HG03354 (cell line): ENCODE data around the gene LRTM2.

ENCODE experiments used
- ATAC-seq: cut with Tn5 transposase; IDR thresholded peaks from one replicate; pipeline ENCODE4 v1.9.1; 2021; ENCODE audit warnings: mild to moderate bottlenecking; ENCODE audit not compliant: unreplicated experiment, poor library complexity, severe bottlenecking

Gene LRTM2

DNA sequence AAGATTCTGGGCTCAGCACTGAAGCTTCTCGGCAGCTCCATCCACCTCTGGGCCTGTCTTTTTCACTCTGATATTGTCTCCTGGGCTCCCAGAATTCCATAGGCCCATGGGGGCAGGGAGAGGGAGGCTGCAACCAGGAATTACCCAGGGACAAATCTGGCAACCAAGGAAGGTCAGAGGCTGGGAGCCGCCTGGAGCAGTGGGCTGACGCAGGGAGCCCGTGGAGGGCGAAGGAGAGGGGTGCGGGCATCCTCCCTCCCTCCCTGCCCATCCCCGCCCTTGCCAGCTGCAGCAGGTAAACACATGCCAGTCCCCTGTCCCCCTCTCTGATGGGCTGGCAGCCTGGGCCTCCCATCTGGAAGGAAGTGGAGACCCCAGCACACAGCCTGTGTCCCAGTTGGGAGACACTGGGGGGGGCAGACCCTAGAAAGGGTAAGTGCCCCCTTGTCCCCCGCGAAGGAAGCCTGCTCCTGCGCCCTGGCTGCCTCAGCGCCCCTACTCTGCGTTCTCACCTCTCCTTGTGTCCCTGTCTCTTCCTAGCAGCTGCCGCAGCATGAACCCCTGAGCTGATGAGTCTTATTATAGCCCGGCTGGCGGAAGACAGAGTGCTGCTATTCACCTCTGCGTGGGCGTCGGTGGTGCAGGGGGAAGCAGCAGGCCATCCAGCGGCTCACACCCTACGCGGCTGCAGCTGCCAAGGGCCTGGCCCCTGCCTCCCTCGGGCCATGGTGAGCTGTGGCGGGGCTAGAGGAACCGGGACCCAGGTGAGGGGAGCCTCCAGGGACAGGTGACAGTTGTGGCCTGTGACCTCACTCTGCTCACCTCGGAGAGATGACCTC lies 6.7 kb downstream of the LRTM2 start:
- no peak for ATAC-seq

DNA sequence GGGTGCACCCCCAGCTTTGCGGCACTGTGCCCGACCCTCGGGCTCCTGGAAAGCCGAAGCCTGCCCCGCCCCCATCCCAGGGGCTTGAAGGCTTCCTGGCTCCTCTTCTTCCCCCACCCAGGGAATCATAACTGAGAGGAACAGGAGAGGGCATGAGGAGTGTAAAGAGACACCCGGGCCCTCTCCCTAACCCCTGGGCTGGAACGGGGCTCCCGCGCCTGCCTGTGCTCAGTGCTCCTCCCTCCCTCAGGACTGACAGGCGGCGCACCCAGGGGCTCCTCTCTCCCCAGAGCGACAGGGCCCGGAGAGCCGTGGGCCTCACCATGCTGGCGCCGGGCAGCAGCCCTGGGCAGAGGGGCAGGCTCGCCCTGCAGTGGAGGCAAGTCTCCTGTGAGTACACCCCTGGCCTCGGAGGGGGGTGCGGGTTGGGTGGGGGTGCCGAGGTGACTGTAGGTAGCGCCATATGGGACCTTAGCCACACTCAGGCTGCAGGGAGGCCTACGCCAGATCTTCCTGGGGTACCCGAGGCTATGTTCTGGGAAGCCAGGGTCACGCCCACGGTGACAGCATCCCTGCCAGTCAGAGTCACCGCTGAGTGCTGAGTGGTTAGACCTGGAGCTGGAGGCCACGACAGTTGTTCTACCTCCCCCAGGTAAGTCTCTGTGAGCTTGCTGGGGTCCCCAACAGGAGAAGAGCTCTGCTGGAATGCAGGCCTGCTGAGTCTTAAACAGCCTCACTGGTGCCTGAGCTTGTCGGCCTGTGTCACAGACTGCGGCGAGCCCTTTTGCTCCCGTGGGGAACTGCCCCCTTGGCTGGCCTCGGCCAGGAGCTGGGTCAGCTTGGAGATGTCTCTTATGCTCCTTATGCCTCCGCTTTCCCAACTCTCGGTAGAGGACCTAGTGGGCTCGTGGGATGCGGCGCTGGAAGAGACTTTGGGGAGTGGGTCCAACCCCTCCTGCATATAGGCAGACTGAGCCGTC lies 7.8 kb downstream of the LRTM2 start:
- ATAC-seq: no peak

DNA sequence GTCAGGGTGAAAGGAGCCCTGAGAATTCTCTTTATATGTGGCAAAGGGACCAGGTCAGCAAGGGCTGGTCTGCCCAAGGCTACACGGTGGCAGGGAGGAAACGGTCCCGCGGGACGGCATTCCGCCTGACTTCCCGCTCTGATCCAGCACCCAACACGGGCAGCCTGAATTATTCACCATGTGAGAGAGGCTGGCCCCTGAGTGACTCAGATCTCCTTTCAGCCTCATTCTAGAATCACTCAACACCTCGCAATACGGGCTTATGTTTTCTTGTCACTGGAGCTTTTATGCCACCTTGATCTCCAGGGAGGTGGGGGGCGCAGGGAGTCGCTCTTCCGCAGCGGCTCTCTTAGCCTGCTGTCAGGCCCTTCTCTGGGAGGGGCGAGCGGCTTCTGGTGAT lies 8.5 kb downstream of the LRTM2 start:
- no peak for ATAC-seq

DNA sequence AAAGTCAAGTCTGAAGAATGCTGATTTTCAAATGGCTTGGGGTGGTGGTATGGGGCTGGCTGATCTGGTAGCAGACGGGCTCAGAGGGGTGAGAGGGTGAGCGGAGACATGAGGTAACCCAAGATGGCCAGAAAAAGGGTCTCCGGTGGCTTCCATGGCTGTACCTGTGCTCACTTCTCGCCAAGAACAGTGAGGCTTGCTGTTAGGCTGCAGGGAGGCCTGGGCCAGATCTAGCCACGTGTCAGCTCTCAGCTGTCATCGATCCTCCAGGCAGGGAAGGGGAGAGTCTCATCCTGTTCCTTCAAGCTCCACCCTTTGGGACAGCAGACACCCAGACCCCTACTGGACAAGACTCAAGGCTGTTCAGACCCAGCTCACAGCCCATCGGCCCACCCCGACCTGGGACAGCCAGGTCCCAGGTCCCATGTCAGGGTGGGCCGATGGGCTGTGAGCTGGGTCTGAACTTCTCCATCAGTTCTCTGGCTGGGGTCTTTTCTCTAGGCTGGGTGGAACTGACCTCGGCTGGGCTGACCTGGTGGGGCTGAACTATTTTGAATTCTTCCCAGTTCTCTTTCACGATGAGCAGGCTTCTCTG lies 9.0 kb downstream of the LRTM2 start:
- ATAC-seq: no peak

DNA sequence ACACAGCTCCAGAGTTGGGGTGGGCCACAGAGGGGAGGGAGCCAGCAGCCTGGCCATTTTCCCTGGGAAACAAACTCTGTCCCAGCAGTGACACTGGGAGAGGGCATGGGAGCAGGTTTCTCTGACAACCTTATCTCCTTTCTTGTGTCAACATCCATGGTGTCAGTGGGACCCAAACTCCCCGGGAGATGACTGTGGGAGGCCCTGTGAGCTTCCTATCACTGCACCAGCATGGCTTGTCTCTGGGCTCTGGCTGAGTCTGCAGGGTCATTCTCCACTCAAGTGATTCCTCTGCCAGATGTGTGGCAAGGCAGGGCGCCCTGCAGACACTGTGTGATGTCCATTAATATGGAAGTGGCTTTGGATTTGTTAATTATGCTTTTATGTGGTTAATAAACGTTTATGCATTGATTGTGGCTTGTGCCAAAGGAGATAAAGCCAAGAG lies 10.1 kb downstream of the LRTM2 start:
- ATAC-seq: no peak

DNA sequence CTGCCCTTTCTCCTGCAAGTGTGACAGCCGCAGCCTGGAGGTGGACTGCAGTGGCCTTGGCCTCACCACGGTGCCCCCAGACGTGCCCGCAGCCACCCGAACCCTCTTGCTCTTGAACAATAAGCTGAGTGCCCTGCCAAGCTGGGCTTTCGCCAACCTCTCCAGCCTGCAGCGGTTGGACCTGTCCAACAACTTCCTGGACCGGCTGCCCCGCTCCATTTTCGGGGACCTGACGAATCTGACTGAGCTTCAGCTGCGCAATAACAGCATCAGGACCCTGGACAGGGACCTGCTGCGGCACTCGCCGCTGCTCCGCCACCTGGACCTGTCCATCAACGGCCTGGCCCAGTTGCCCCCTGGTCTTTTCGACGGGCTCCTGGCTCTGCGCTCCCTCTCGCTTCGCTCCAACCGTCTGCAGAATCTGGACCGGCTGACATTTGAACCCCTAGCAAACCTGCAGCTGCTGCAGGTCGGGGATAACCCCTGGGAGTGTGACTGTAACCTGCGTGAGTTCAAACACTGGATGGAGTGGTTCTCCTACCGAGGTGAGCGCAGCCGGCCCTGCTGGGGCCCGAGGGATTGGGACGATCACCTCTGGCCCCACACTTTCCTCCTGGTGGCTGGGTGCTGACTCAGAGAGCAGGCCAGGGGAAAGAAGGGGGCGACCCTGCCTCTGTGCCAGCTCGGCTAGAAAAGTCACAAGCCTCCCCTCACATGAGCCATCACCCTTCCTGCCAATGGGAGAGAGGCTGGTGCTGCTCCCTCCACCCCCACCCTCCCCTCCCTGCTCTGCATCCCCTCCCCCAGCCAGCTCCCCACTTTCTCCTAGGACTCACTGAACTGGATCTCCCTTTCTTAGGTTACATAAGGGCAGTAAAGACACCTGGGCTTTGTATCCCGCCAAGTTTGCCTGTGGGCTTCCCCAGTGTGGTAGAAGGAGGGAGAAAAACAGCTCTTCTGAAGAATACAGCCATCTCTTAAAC lies 10.9 kb downstream of the LRTM2 start:
- ATAC-seq: no peak

DNA sequence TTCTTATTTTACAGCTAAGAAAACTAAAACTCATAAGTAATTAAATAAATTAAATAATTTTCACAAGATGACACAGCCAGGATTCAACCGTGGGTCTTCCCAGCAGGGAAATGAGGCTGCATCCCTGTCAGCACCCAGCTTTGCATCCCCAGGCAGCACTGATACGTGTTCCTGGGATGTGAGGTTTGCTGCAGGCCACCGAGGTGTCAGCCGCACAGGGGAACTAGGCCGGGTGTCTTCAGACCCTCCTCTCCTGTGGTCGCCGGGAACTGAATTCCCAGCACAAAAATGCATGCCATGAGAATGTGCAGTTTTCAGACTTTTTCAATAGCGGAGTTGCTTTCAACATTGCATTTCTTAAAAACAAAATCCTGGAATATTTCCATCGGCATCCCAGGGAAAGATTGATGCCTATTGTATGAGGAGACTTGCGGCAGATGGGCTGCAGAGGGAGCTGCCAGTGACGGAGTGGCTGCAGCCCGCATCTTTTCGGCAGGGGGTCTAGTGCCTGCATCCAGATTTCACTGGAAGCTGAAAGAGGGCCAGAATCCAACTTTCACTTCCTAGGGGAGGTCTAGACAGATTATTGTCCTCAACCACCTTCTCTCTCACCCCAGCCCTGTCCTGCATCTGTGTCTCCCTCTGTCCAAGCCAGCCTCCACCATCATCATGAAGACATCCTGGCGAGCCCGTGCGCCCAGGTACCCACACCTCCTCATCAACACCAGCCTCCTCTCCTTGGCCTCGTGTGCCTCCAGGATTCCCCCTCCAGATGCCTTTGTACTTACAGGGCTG lies 12.6 kb downstream of the LRTM2 start:
- ATAC-seq: no peak

DNA sequence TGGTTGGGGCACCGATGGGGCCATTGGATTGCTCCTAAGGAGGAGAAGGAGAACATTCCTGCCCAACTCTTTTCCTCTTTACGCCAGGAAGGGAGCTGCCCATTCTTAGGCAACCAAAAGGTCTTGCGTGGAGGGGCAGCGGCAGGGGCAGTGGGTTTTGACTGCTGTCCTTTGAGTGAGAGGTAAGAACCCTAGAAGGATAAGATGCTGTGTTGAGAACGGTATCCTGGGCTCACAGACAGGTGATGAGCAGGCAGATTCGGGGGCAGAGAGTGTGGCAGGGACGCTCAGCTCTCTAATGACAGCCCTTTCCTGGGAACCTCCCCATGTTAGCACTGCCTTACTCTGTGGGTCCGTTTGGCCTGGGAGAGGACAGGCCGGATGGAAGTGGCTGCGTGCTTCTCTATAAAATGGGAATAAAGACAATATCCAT lies 13.2 kb downstream of the LRTM2 start:
- no peak for ATAC-seq

DNA sequence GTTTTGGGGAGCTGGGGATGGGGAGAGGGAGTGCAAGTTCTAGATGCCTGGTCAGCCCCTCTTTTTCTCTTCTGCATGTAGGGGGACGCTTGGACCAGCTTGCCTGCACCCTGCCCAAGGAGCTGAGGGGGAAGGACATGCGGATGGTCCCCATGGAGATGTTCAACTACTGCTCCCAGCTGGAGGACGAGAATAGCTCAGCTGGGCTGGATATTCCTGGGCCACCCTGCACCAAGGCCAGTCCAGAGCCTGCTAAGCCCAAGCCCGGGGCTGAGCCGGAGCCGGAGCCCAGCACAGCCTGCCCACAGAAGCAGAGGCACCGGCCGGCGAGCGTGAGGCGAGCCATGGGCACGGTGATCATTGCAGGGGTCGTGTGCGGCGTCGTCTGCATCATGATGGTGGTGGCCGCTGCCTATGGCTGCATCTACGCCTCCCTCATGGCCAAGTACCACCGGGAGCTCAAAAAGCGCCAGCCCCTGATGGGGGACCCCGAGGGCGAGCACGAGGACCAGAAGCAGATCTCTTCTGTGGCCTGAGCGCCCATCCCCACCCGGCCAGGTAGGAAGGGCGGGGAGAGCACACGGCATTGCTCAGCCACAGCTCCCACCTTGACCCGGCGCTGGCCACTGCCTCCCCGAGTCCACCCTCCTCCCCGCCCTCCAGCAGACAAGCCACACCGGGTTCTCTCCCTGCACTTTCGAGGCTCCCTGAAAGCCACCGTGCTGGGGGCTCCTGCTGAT lies 14.0 kb downstream of the LRTM2 start:
- no peak for ATAC-seq

DNA sequence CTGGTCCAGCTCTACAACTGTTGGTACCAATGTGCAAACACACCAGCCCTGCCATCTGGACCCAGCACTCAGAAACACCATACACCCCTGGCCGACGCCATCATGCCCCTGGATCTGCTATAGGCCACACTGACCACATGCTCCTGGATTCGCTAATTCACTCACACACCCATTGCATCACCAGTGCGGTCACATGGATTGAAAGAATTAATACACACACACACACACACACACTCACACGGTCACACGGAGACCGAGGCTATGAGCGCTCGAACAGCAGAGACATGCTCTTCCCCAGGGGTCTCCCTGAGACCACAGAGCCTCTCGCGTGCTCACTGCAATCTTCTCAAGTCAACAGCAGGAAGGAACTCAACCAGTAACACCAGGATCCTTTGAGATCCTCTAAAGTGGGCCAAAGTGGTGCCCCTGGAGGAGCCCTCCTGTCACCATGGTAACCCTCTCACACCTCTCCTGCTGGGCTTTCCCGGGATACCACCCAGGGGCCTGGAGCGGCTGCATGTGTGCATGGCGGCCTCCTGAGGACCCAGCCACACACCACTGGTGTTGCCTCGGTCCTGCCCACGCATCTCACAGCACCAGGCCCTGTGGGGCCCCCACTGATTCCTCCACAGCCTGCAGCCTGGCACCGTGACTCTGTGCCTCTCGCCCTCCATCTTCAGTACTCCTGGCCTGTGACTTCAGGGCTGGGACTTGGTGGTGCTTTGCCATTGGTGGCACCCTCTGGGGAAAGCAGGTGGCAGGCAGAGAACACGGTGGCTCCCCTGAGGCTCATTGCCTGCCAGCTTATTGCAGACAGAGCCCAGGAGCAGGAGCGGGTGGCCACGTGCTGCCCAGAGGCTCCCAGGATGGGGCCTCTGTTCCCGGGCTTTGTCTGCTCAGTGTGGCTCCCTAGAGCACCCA lies 15.1 kb downstream of the LRTM2 start:
- ATAC-seq: no peak

DNA sequence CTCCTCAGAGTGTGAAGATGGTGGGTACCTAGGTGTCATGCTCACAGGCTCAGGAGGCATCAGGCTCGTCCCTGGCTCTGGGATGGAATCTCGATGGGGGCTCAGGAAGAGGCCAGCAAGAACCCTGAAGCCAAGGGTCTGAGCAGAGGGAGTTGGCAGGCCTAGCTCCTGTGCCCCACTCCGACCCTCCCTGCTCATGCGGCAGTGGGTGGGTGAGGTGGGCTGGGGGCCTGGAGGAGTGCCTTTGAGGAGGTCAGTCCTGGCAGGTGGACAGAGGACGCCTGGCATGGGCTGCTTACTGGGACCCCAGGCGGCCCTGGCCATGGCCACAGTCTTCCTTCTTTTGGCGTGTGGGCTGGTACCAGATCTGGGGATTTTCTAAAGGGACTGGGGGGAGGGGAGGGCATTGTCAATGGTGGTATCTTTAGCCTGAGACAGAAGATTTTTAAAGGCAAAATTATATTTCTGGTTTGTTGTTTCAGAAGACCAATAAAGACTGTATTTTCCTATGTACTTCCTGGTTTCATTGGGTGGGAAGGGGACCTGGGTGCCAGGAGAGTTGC lies 16.0 kb downstream of the LRTM2 start:
- no peak for ATAC-seq

DNA sequence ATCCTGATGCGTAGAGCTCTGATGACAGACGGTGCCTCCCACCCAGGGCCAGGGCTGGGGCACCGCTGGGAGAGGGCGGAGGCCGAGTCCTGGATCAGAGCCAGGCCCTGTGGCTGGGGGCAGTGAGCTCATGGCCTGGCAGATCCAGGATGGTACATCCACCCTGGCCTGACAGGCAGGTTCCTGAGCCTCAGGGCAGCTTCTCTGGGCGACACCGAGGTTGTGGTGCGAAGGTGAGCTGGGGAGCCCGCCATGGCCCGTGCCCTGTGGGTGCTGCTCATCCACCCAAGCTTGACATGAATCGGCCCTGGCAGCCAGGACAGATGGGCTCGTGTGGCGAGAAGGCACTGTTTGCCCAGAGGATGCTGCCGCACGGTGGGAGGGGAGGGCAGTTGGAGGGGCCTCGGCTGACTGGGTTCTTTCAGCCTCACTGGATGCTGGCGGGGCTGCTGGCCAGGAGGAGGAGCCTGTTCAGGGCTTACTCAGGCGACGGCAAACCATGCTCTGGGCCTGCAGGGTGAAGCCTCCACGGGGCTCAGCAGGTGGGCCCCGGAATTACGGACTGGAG lies 16.6 kb downstream of the LRTM2 start:
- ATAC-seq: no peak

DNA sequence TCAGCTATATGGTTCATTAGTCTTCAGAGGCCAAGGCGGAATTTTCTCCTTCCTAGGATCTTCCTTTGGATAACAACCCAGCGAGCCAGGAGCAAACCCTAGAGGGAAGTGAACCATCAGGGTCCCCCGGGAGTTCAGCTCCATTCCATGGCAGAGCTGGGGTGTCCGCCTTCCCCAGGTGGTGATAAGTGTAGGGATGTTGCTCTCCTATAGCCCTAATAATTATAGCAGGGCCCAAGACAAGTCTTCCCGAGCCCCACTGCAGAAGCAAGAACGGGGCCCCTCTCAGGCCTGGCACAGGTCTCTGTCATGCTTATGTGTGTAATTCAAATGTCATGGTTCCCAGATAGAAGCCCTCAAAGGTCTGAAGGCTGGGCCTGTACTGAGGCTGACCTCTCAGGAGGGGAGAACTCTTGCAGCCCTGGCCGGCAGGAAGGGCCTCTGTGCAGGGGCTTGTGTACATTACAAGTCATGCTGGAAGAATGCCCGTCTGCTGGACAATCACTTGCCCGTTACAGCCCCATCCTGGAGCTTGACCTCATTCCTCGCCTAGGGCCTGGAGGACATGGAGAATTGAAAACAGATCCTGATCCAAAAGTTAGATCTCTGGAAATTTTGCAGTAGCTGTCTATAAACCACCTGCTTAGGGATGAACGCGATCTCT lies 17.3 kb downstream of the LRTM2 start:
- ATAC-seq: no peak

DNA sequence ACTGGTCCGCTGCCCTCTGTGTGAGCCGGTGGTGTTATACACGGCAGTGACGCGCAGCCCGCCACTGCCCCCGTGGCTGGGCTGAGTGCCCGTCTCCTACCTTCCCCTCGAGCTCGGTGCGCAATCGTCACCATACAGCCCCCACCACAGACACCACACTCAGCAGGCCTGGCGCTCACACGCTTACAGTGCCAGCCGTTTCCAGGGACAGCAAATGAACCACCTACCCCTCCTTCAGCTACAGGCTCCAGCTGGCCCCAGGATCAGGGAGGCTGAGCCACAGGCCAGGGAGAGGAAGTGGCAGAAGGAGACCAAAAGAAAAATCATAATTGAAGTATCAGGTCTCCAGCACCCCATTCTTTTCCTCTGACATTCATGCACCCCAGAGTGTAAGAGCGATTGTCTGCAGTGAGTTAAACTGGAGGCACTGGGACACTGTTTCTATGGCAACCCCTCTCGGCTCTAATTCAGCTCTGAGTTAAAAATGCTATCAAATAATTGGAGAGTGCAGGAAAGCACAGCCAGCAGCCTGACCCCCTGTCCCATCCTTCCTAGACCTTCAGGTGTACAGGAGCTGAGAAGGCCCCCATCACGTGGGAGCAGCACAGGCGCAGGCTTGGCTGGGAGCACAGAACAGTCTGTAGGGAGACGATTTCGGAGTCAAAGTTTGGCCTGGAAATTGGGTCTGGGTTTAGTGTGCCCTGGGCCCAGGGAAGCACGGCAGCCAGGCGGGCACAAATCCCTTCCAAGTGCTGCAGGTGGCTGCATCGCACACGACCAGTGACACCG lies 18.0 kb downstream of the LRTM2 start:
- no peak for ATAC-seq

DNA sequence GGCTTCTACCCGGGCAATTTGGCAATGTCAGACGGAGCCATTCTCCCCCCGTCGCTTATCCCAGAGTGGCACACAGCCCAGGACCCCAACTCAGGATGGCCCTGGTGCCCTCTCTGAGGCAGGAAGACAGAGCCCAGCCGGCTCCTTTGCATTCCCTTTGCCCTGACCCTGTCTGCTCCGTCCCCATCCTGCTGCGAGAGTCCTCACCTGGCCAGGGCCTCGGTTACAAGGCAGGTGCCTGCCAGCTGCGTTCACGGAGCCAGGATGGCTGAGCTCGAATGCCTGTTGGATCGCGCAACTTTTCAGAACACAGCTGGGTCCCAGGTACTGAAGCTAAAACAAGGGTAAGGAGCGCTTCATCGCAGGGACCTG lies 18.6 kb downstream of the LRTM2 start:
- no peak for ATAC-seq
